Osteoblast (primary cell): ENCODE data around the gene INHBB. TPM values are rescaled to one million over a fixed set of nuclear protein-coding genes. Genes with fewer than 3 reads are reported as not detected.
A peak's percentile ranks its signal among the peaks of the same experiment; 100 is the strongest.

Source experiments
- DNase-seq: peaks from one replicate; pipeline ENCODE4 v3.0.0; 2011; ENCODE audit warnings: low spot score, mixed read lengths; ENCODE audit not compliant: insufficient read length; ENCODE audit errors: missing footprints
- H2AFZ ChIP-seq: 2 replicates; pipeline ENCODE4 v1.6.0; 2011; ENCODE audit warnings: mild to moderate bottlenecking, low read length
- H3K27ac ChIP-seq: 2 replicates; pipeline ENCODE4 v1.5.1; 2011; ENCODE audit warnings: mild to moderate bottlenecking, low read depth, low read length, moderate library complexity
- H3K27me3 ChIP-seq: 2 replicates; pipeline ENCODE4 v1.6.0; 2012; ENCODE audit warnings: mild to moderate bottlenecking, control low read depth, inconsistent platforms, low read length, moderate library complexity; ENCODE audit not compliant: insufficient read depth
- H3K36me3 ChIP-seq: 2 replicates; pipeline ENCODE4 v1.5.1; 2011; ENCODE audit warnings: mild to moderate bottlenecking, low read length, control low read depth, moderate library complexity; ENCODE audit not compliant: insufficient read depth
- H3K4me1 ChIP-seq: 2 replicates; pipeline ENCODE4 v1.5.1; 2011; ENCODE audit warnings: mild to moderate bottlenecking, low read length, control low read depth, moderate library complexity; ENCODE audit not compliant: insufficient read depth
- H3K4me2 ChIP-seq: 2 replicates; pipeline ENCODE4 v1.6.0; 2011; ENCODE audit warnings: mild to moderate bottlenecking, low read length; ENCODE audit not compliant: insufficient read depth
- H3K4me3 ChIP-seq: fragments of 200-600 bp; sonication (generic); 3 replicates; pipeline ENCODE4 v1.5.1; 2012; ENCODE audit warnings: mild to moderate bottlenecking, low read length, inconsistent platforms; ENCODE audit not compliant: insufficient read depth
- H3K79me2 ChIP-seq: 2 replicates; pipeline ENCODE4 v1.6.0; 2012; ENCODE audit warnings: mild to moderate bottlenecking, low read length, control low read depth, inconsistent platforms; ENCODE audit not compliant: insufficient read depth
- H3K9me3 ChIP-seq: 2 replicates; pipeline ENCODE4 v1.5.1; 2011; ENCODE audit warnings: low read depth, low read length, control low read depth
- H4K20me1 ChIP-seq: 2 replicates; pipeline ENCODE4 v1.6.0; 2012; ENCODE audit warnings: mild to moderate bottlenecking, low read length, control low read depth; ENCODE audit not compliant: insufficient read depth
- total RNA-seq: library from RNA; depleted of rRNA; stranded (reverse); fragments of >200 nt; gene quantifications from 2 replicates; pipeline ENCODE4 v1.2.3, GENCODE V29; 2012
- TF ChIP-seq, protein P1 (sequence below): IDR thresholded peaks from 2 replicates; pipeline ENCODE4 v1.5.1; 2011; ENCODE audit warnings: mild to moderate bottlenecking, low read depth, low read length, moderate library complexity; ENCODE audit errors: extremely low read depth

Gene INHBB
- total RNA-seq, 1 donor, result under 0.01 TPM

DNA sequence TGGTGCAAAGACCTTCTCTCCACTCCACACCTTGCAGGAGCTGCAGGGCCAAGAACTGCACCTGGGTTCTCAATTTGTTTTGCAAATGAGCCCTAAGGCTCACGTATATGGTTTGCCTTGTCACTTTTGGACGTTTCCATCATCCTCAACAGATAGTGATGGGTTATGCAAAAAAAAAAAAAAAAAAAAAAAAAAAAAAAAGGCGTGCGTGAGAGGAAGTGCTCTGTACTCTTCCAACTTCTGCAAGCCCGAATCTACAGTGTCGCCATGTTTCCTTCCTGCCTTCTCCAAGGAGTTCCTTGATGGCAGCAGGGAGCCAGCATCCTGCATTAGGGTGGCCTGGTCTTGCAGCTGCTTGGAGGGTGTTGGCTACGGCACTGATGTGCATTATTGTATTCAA is 4.0 kb upstream of the INHBB start:
- Histone ChIP-seq H3K4me2 (no peak overlapping the region), H2AFZ (no peak overlapping the region), H3K27me3 (peaks cover 23% of the 10 kb centered on the region), H3K36me3 (no peaks in the 10 kb centered on the region), H3K4me1 (peaks cover 10% of the 10 kb centered on the region), H3K9me3 (no peaks in the 10 kb centered on the region), H3K79me2 (no peaks in the 10 kb centered on the region), H4K20me1 (peaks cover 2% of the 10 kb centered on the region), H3K27ac (no peak overlapping the region), H3K4me3 (no peak overlapping the region)
- DNase-seq, result no peak
- TF ChIP-seq, protein P1, sequence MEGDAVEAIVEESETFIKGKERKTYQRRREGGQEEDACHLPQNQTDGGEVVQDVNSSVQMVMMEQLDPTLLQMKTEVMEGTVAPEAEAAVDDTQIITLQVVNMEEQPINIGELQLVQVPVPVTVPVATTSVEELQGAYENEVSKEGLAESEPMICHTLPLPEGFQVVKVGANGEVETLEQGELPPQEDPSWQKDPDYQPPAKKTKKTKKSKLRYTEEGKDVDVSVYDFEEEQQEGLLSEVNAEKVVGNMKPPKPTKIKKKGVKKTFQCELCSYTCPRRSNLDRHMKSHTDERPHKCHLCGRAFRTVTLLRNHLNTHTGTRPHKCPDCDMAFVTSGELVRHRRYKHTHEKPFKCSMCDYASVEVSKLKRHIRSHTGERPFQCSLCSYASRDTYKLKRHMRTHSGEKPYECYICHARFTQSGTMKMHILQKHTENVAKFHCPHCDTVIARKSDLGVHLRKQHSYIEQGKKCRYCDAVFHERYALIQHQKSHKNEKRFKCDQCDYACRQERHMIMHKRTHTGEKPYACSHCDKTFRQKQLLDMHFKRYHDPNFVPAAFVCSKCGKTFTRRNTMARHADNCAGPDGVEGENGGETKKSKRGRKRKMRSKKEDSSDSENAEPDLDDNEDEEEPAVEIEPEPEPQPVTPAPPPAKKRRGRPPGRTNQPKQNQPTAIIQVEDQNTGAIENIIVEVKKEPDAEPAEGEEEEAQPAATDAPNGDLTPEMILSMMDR, result no peak

DNA sequence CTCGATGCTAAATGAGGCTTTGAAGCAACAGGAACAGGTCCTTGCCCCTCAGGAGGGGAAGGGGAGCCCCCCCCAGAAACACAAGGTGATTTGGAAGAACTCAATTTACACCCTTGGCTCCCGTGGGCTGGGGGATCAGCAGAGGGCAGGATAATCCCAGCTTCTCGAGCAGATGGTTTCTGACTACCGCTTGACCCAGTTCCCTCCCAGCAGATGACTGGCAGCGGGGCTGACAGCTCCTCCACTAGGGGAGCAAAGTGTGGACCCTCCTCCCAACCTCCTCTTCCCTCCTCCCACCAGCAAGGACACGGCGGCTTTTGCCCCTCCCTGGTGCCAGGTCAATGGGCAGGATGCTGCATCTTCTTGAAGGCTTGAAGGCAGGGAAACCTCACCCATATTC is 3.5 kb upstream of the INHBB start:
- Histone ChIP-seq H3K79me2 (no peaks in the 10 kb centered on the region), H3K4me1 (peaks cover 15% of the 10 kb centered on the region), H3K9me3 (no peaks in the 10 kb centered on the region), H3K27ac (no peak overlapping the region), H3K4me3 (no peak overlapping the region), H3K36me3 (no peaks in the 10 kb centered on the region), H3K4me2 (no peak overlapping the region), H4K20me1 (peaks cover 4% of the 10 kb centered on the region), H3K27me3 (peaks cover 27% of the 10 kb centered on the region), H2AFZ (no peak overlapping the region)
- DNase-seq, result no peak
- TF ChIP-seq, protein P1, result no peak

DNA sequence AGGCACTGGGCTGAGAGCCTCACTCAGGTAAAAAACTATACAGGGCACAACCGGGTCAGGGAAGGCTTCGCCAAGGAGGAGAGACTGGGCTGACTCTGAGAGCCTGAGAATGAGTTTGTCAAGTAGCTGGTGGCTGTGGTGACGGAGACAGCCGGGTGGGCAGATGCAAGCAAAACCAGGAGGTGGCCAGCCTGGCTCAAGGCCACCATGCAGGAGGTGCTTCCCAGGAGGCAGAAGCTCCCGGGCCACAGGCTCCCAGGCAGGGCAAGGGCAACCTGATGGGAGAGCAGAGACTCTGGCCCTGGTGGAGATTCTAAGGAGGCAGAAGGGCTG is 2.9 kb upstream of the INHBB start:
- DNase-seq, result peak; percentile 91
- TF ChIP-seq, protein P1, result no peak
- Histone ChIP-seq H3K4me1 (peaks cover 15% of the 10 kb centered on the region), H3K27me3 (peaks cover 33% of the 10 kb centered on the region), H2AFZ (peak overlapping the region; percentile 68), H3K9me3 (no peaks in the 10 kb centered on the region), H3K4me3 (no peak overlapping the region), H3K36me3 (no peaks in the 10 kb centered on the region), H3K27ac (no peak overlapping the region), H3K79me2 (no peaks in the 10 kb centered on the region), H4K20me1 (peaks cover 4% of the 10 kb centered on the region), H3K4me2 (peak overlapping the region; percentile 79)

DNA sequence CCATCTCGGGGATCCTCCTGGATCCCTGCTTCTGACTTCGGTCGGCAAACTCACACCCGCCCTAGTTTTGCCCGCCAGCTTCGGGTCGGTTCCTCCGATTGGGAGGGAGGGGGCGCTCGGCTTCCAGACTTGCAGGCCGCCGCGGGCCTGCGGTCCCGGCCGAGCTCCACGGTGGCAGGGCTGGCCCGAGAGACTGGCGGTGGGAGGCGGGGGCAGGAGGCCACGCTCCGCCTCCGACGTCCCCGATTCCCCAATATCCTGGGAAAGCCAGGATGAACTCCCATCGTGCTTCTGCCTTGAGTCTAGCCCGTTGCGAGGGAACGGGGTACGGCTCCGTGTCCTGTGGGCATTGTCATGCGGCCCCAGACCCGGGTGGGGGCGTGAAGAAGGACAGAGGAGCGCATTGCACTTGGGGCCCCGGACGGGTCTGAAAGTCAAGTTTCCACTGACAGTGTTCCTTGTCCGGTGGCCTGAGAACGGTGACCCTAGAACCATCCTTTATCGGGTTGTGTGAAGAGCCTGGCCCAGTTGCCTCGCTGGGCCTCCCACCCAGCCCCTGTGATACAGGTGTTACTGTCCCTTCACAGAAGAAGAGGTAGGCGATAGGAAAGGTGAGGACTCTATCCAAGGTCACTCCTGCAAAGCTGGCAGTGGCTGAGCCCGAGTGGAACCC is 2.4 kb upstream of the INHBB start:
- TF ChIP-seq, protein P1, result peak; percentile 65
- peak overlapping the region; percentile 68 for H2AFZ ChIP-seq
- no peaks in the 10 kb centered on the region for H3K79me2 ChIP-seq
- no peaks in the 10 kb centered on the region for H3K36me3 ChIP-seq
- no peaks in the 10 kb centered on the region for H3K9me3 ChIP-seq
- no peak overlapping the region for H3K27ac ChIP-seq
- H3K4me3 ChIP-seq, result peak overlapping the region; percentile 55
- peaks cover 33% of the 10 kb centered on the region for H3K27me3 ChIP-seq
- DNase-seq, result peak; percentile 98
- peak overlapping the region; percentile 79 for H3K4me2 ChIP-seq
- peaks cover 15% of the 10 kb centered on the region for H3K4me1 ChIP-seq
- peaks cover 4% of the 10 kb centered on the region for H4K20me1 ChIP-seq
